ENCODE results near the gene MINAR2. TPM values are rescaled to one million over a fixed set of nuclear protein-coding genes. Genes with fewer than 3 reads are reported as not detected.

Gene MINAR2
- total and polyA plus RNA-seq, 2 experiments from 2014 or later: not detected

DNA sequence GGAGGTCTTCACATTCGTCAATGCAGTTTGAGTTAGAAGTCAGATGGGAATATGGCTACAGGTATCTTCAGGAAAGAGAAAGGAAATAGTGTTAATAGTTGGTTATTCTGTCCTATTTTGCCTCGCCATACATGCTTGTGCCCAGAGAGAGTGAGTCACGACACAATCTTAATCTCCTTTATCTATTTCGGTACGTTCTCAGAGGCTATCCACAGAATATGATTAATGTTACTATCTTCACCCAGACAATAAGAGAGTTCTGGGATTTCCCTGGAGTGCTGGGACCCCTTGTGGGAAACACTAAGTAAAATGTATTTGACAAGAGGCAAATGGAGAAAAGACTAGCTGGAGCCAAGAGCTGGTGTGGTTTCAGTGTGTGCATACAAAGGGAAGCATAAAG, 25.5 kb downstream of the MINAR2 start:
- Histone ChIP-seq H4K20me1 (ENCODE audit: insufficient read depth) (no peaks in the 10 kb centered on the region), H3K27me3 (replicated peaks; ENCODE audit: insufficient read depth) (no peaks in the 10 kb centered on the region; the same call in 1 of the 2 replicates), H3F3A (ENCODE audit: insufficient read depth) (no peaks in the 10 kb centered on the region), H3K4me3 (no peak overlapping the region), H3K9me2 (ENCODE audit: insufficient read depth) (no peaks in the 10 kb centered on the region), H3K4me1 (ENCODE audit: insufficient read depth) (no peaks in the 10 kb centered on the region), H2AFZ (no peak overlapping the region), H3K9me3 (ENCODE audit: low read depth) (no peaks in the 10 kb centered on the region), H3K4me2 (ENCODE audit: unreplicated experiment) (no peak overlapping the region), H3K79me2 (ENCODE audit: insufficient read depth) (no peaks in the 10 kb centered on the region), H3K36me3 (ENCODE audit: low read depth) (no peaks in the 10 kb centered on the region), H3K9ac (no peak overlapping the region), H3K27ac (no peak overlapping the region)
- WGBS, 2 experiments (ENCODE audit: low coverage in 1 of 2, low lambda C conversion rate in 2 of 2, missing lambda C conversion rate in 2 of 2): 47 to 57% methylated on average over 5 of the region's 5 CpGs
- in situ Hi-C loops (cut with MboI): loop anchor here (25.0 kb wide), 1 partner anchor 1561 kb away; no protein-coding TSS in a partner anchor
- TF ChIP-seq EZH2phosphoT487 (IDR thresholded peaks at IDR 0.05; ENCODE audit: insufficient read depth, low read depth) (no peak), EZH2 (IDR thresholded peaks at IDR 0.05; ENCODE audit: insufficient read depth, poor library complexity, severe bottlenecking) (no peak)
- DNase-seq: no peak

DNA sequence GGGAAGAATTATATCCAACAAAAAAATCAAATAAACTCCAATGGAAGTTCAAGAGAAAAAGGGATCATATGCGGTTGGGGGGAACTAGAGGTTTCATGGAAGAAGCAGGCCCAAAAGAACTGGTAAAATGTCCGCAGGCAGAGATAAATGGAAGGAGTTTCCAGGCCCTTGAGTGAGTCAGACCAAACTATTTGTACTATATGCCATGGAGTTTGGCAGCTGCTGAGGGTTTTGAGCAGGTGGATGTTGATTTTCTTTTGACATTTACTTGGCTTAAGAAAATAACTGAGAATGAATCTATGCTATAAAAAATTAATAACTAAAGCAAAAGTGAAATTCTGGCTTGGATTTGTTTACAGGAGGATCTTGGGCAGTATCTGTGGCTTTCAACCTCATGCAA, 33.7 kb downstream of the MINAR2 start:
- Histone ChIP-seq H3K9me2 (ENCODE audit: insufficient read depth) (no peaks in the 10 kb centered on the region; the same call in 1 of the 2 replicates), H3K4me1 (ENCODE audit: insufficient read depth) (no peaks in the 10 kb centered on the region), H2AFZ (no peak overlapping the region), H3F3A (ENCODE audit: insufficient read depth) (no peaks in the 10 kb centered on the region), H3K9me3 (ENCODE audit: low read depth) (no peaks in the 10 kb centered on the region), H3K9ac (no peak overlapping the region), H3K79me2 (ENCODE audit: insufficient read depth) (no peaks in the 10 kb centered on the region), H3K27me3 (replicated peaks; ENCODE audit: insufficient read depth) (no peaks in the 10 kb centered on the region), H3K27ac (no peak overlapping the region), H3K4me3 (no peak overlapping the region), H3K36me3 (ENCODE audit: low read depth) (no peaks in the 10 kb centered on the region), H4K20me1 (ENCODE audit: insufficient read depth) (no peaks in the 10 kb centered on the region), H3K4me2 (ENCODE audit: unreplicated experiment) (no peak overlapping the region)
- TF ChIP-seq EZH2 (IDR thresholded peaks at IDR 0.05; ENCODE audit: insufficient read depth, poor library complexity, severe bottlenecking): no peak
- no peak for TF ChIP-seq EZH2phosphoT487 (IDR thresholded peaks at IDR 0.05; ENCODE audit: insufficient read depth, low read depth)
- 21 to 25% methylated on average over 2 of the region's 2 CpGs for WGBS, 2 experiments (ENCODE audit: low coverage in 1 of 2, low lambda C conversion rate in 2 of 2, missing lambda C conversion rate in 2 of 2)
- DNase-seq: no peak
- in situ Hi-C loops (cut with MboI): no loop called here

DNA sequence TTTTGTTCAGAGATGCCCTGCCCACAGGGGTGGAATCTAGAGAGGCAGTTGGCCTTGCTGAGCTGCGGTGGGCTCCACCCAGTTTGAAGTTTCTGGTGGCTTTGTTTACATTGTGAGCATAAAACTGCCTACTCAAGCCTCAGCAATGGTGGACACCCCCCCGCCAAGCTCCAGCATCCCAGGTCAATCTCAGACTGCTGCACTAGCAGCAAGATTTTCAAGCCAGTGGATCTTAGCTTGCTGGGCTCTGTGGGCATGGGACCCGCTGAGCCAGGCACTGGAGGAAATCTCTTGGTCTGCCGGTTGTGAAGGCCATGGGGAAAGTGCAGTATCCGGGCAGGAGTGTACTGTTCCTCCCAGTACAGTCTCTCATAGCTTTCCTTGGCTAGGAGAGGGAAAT, 55.5 kb downstream of the MINAR2 start:
- Histone ChIP-seq H3K36me3 (ENCODE audit: low read depth) (no peaks in the 10 kb centered on the region), H3K4me3 (no peak overlapping the region), H3K79me2 (ENCODE audit: insufficient read depth) (no peaks in the 10 kb centered on the region), H3K4me1 (ENCODE audit: insufficient read depth) (no peaks in the 10 kb centered on the region), H3K27ac (no peak overlapping the region), H3K27me3 (replicated peaks; ENCODE audit: insufficient read depth) (no peaks in the 10 kb centered on the region), H3K9me2 (ENCODE audit: insufficient read depth) (no peaks in the 10 kb centered on the region), H3K4me2 (ENCODE audit: unreplicated experiment) (no peak overlapping the region), H4K20me1 (ENCODE audit: insufficient read depth) (no peaks in the 10 kb centered on the region), H3K9ac (no peak overlapping the region), H2AFZ (no peak overlapping the region), H3K9me3 (ENCODE audit: low read depth) (no peaks in the 10 kb centered on the region), H3F3A (ENCODE audit: insufficient read depth) (no peaks in the 10 kb centered on the region)
- in situ Hi-C loops (cut with MboI): no loop called here
- TF ChIP-seq EZH2phosphoT487 (IDR thresholded peaks at IDR 0.05; ENCODE audit: insufficient read depth, low read depth) (no peak), EZH2 (IDR thresholded peaks at IDR 0.05; ENCODE audit: insufficient read depth, poor library complexity, severe bottlenecking) (no peak)
- WGBS, 2 experiments (ENCODE audit: low coverage in 1 of 2, low lambda C conversion rate in 2 of 2, missing lambda C conversion rate in 2 of 2): 28 to 42% methylated on average over 5 of the region's 5 CpGs
- DNase-seq: no peak

DNA sequence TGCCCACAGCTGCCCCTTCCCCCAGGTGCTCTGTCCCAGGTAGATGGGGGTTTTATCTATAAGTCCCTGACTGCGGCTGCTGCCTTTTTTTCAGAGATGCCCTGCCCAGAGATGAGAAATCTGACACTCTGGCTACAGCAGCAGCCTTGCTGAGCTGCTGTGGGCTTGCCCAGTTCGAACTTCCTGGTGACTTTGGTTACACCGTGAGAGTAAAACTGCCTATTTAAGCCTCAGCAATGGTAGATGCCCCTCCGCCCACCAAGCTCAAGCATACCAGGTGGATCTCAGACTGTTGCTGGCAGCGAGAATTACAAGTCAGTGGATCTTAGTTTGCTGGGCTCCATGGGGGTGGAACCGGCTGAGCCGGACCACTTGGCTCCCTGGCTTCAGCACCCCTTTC, 56.8 kb downstream of the MINAR2 start:
- Histone ChIP-seq H3K79me2 (ENCODE audit: insufficient read depth) (no peaks in the 10 kb centered on the region), H3K9ac (no peak overlapping the region), H3K27me3 (replicated peaks; ENCODE audit: insufficient read depth) (no peaks in the 10 kb centered on the region), H3F3A (ENCODE audit: insufficient read depth) (no peaks in the 10 kb centered on the region), H3K4me1 (ENCODE audit: insufficient read depth) (no peaks in the 10 kb centered on the region), H4K20me1 (ENCODE audit: insufficient read depth) (no peaks in the 10 kb centered on the region), H3K4me3 (no peak overlapping the region), H2AFZ (no peak overlapping the region), H3K9me2 (ENCODE audit: insufficient read depth) (no peaks in the 10 kb centered on the region), H3K27ac (no peak overlapping the region), H3K4me2 (ENCODE audit: unreplicated experiment) (no peak overlapping the region), H3K36me3 (ENCODE audit: low read depth) (no peaks in the 10 kb centered on the region), H3K9me3 (ENCODE audit: low read depth) (no peaks in the 10 kb centered on the region)
- TF ChIP-seq EZH2 (IDR thresholded peaks at IDR 0.05; ENCODE audit: insufficient read depth, poor library complexity, severe bottlenecking) (no peak), EZH2phosphoT487 (IDR thresholded peaks at IDR 0.05; ENCODE audit: insufficient read depth, low read depth) (no peak)
- WGBS, 2 experiments (ENCODE audit: low coverage in 1 of 2, low lambda C conversion rate in 2 of 2, missing lambda C conversion rate in 2 of 2): 12 to 23% methylated on average over 7 of the region's 7 CpGs
- in situ Hi-C loops (cut with MboI): no loop called here
- DNase-seq: no peak
